Activated T-cell treated with anti-CD3 and anti-CD28 coated beads, Interleukin-2, amount 50 U/mL, for 24 hours (primary cell): Measurements from ENCODE around the gene MNAT1.

ENCODE experiments used
- DNase-seq: peaks from one replicate; pipeline ENCODE4 v3.0.0-alpha.2; 2020
- H3K27ac Mint-ChIP-seq: 2 replicates; pipeline ENCODE4 v1.8.0; 2020; ENCODE audit warnings: mild to moderate bottlenecking, mixed read lengths
- H3K27me3 Mint-ChIP-seq: 2 replicates; pipeline ENCODE4 v1.8.0; 2020; ENCODE audit warnings: mixed read lengths
- H3K36me3 Mint-ChIP-seq: 2 replicates; pipeline ENCODE4 v1.8.0; 2020; ENCODE audit warnings: low read depth, mixed read lengths
- H3K4me1 Mint-ChIP-seq: 2 replicates; pipeline ENCODE4 v1.8.0; 2020; ENCODE audit warnings: low read depth, mixed read lengths
- H3K4me3 Mint-ChIP-seq: 2 replicates; pipeline ENCODE4 v1.8.0; 2020; ENCODE audit warnings: mild to moderate bottlenecking, moderate library complexity, mixed read lengths
- H3K9me3 Mint-ChIP-seq: 2 replicates; pipeline ENCODE4 v1.8.0; 2020; ENCODE audit warnings: mixed read lengths

Gene MNAT1

DNA sequence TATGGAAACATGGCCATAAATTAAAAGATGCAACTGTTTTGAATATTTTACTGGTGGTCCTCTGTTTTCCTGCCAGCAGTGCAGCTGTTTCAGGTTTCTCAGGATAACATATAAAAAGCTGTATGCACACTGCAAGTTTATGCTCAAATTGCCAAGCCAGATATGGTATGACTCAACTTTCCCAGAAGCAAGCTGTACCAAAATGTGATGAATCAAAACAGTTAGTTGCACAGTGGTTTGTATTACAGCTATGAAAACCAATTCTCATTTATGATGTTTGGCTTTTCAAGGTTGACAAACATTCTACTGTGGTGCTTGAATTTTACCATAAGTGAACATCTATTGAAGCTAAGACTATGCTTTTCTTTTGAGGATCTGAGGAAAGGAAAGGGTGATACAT lies 230.8 kb downstream of the MNAT1 start:
- no peak for DNase-seq
- Mint-ChIP-seq H3K36me3 (peaks cover 5% of the 10 kb centered on the region), H3K4me3 (no peak overlapping the region), H3K27ac (peak overlapping the region; percentile 79), H3K27me3 (no peaks in the 10 kb centered on the region), H3K9me3 (no peaks in the 10 kb centered on the region), H3K4me1 (peaks cover 12% of the 10 kb centered on the region)

DNA sequence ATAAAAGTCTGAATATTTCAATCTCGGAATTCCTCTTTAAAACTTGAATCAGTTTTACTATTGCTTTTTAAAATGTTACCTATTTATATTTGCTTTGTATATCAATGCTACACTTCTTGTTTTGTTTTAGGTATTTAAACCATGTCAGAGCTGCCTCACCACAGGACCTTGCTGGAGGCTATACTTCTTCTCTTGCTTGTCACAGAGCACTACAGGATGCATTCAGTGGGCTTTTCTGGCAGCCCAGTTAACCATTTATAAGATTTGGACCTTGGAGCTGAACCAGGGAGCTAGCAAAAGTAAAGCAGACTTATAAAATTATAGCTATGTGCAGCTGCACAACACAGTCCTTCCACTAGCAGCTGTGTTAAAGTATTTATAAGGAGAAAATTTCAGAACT lies 233.5 kb downstream of the MNAT1 start:
- no peak overlapping the region for H3K27ac Mint-ChIP-seq
- H3K27me3 Mint-ChIP-seq, result no peaks in the 10 kb centered on the region
- no peak for DNase-seq

GRCh38 chr14:60968671-60969070 lies 234.1 kb downstream of the MNAT1 start:
- DNase-seq, result no peak
- peaks cover 14% of the 10 kb centered on the region for H3K4me1 Mint-ChIP-seq
- no peaks in the 10 kb centered on the region for H3K27me3 Mint-ChIP-seq
- H3K36me3 Mint-ChIP-seq, result peaks cover 32% of the 10 kb centered on the region
- no peak overlapping the region for H3K27ac Mint-ChIP-seq
- H3K4me3 Mint-ChIP-seq, result no peak overlapping the region
- H3K9me3 Mint-ChIP-seq, result no peaks in the 10 kb centered on the region

More for the DNA sequence above, 233.5 kb downstream of the MNAT1 start:
- peaks cover 26% of the 10 kb centered on the region for H3K36me3 Mint-ChIP-seq
- no peak overlapping the region for H3K4me3 Mint-ChIP-seq
- H3K4me1 Mint-ChIP-seq, result peaks cover 12% of the 10 kb centered on the region
- H3K9me3 Mint-ChIP-seq, result no peaks in the 10 kb centered on the region

DNA sequence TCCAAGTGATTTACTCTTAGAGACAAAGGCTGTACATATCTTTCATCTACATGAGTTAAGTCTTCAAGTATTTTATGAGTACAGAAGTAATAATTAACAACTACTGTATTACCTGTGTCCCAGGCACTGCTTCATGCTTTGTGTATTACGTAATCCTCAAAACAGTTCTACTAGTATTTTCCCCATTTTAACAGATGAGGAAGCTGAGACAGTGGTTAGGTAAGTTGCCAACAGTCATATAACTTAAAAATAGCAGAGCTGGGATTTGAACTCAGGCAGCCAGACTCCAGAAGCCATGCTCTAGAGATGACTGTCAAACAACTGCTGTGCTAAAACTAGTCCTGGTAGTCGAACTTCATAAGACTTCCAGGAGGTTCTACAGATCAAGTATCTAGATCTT lies 235.6 kb downstream of the MNAT1 start:
- H3K27ac Mint-ChIP-seq, result no peak overlapping the region
- H3K4me3 Mint-ChIP-seq, result no peak overlapping the region
- peaks cover 38% of the 10 kb centered on the region for H3K36me3 Mint-ChIP-seq
- H3K4me1 Mint-ChIP-seq, result peaks cover 14% of the 10 kb centered on the region
- no peak for DNase-seq
- H3K27me3 Mint-ChIP-seq, result no peaks in the 10 kb centered on the region
- no peaks in the 10 kb centered on the region for H3K9me3 Mint-ChIP-seq

- Mint-ChIP-seq H3K36me3 (peaks cover 36% of the 10 kb centered on the region), H3K4me3 (no peak overlapping the region), H3K27ac (no peak overlapping the region), H3K27me3 (no peaks in the 10 kb centered on the region), H3K9me3 (no peaks in the 10 kb centered on the region), H3K4me1 (peaks cover 15% of the 10 kb centered on the region)
- DNase-seq, result no peak
These were observed 236.7 kb downstream of the MNAT1 start for GRCh38 chr14:60971271-60971670.

DNA sequence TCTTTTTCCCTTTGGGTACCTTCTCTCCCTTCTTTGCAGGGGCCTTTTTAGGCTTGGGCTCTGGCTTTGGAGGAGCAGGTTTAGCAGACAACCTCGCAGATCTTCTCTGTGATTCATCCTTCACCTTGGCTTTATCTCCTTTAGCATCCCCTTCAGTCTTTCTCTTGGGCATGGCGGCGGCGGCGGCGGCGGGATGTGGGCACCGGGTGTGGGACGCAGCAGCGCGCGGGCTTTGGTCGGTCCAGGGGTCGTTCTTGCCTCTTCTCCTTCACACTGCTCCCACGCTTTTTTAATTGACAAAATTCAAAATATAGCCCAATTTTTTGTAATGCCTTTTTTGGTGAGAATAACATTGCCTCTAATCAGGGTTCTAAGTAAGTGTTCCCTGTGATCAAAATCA lies 237.7 kb downstream of the MNAT1 start:
- H3K4me3 Mint-ChIP-seq, result no peak overlapping the region
- H3K4me1 Mint-ChIP-seq, result peaks cover 24% of the 10 kb centered on the region
- H3K36me3 Mint-ChIP-seq, result peaks cover 36% of the 10 kb centered on the region
- H3K27me3 Mint-ChIP-seq, result no peaks in the 10 kb centered on the region
- no peak for DNase-seq
- H3K27ac Mint-ChIP-seq, result no peak overlapping the region
- H3K9me3 Mint-ChIP-seq, result no peaks in the 10 kb centered on the region

DNA sequence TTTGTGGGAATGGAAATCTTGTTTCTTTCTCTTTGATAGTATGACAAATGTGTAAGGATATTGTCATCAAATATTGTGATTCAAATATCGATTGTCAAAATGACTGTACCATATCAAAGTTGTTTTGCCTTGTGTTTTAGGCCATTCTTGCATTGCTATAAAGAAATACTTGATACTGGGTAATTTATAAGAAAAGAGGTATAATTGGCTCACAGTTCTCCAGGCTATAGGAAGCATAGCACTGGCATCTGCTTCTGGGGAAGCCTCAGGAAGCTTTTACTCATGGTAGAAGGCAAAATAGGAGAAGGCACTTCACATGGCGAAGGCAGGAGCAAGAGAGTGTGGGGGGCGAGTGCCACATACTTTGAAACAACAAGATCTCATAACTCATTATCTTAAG lies 238.5 kb downstream of the MNAT1 start:
- Mint-ChIP-seq H3K9me3 (no peaks in the 10 kb centered on the region), H3K36me3 (peaks cover 36% of the 10 kb centered on the region), H3K4me3 (no peak overlapping the region), H3K27ac (no peak overlapping the region), H3K27me3 (no peaks in the 10 kb centered on the region), H3K4me1 (peaks cover 32% of the 10 kb centered on the region)
- no peak for DNase-seq

DNA sequence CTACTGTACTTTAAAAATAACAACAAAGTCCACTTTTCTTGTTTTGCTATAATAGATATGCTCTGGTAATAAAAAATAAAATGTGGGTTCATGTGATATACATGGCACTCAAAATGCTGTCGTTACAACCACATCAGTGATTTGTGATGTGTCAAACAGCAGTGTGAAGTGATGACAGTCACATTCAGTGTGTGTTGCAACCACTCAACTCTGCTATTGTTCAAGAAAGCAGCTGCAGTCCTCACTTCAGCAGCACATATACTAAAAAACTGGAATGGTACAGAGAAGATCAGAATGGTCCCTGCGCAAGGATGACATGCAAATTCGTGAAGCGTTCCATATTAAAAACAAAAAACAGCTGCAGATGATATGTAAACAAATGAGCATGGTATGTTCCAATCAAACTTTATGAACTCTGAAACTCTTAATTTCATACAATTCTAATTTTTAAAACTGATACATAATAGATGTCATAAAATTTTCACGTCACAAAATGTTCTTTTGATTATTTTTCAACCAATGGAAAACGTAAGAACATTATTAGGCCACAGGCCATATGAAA lies 239.6 kb downstream of the MNAT1 start:
- H3K27ac Mint-ChIP-seq, result no peak overlapping the region
- peaks cover 36% of the 10 kb centered on the region for H3K36me3 Mint-ChIP-seq
- H3K4me3 Mint-ChIP-seq, result no peak overlapping the region
- no peaks in the 10 kb centered on the region for H3K9me3 Mint-ChIP-seq
- no peaks in the 10 kb centered on the region for H3K27me3 Mint-ChIP-seq
- peaks cover 32% of the 10 kb centered on the region for H3K4me1 Mint-ChIP-seq
- no peak for DNase-seq

DNA sequence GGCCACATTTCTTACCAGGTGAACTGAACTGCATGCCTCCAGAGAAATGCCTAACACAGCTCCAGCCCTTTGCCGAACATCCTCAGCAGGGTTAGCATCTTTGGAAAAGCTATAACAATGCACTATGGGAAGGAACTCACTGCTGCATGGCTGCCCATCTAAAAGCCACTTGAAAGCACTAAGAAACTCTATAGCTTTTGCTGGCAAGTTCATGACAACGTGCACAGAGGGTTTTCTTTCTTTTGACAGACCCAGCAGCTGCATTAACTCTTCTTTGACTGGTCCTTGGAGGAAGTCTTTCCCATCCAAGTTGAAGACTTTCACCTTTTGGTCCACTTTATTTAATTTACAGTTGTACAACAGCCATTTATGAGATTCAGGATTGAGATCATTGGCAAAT lies 241.0 kb downstream of the MNAT1 start:
- peaks cover 32% of the 10 kb centered on the region for H3K4me1 Mint-ChIP-seq
- no peak for DNase-seq
- no peak overlapping the region for H3K27ac Mint-ChIP-seq
- no peaks in the 10 kb centered on the region for H3K9me3 Mint-ChIP-seq
- H3K4me3 Mint-ChIP-seq, result no peak overlapping the region
- no peaks in the 10 kb centered on the region for H3K27me3 Mint-ChIP-seq
- peaks cover 36% of the 10 kb centered on the region for H3K36me3 Mint-ChIP-seq

- no peak for DNase-seq
- Mint-ChIP-seq H3K9me3 (no peaks in the 10 kb centered on the region), H3K27me3 (no peaks in the 10 kb centered on the region), H3K27ac (no peak overlapping the region), H3K4me1 (peaks cover 32% of the 10 kb centered on the region), H3K36me3 (peaks cover 17% of the 10 kb centered on the region), H3K4me3 (peak overlapping the region; percentile 2)
These were observed 243.3 kb downstream of the MNAT1 start for GRCh38 chr14:60977847-60978246.

GRCh38 chr14:60980811-60981632 lies 246.5 kb downstream of the MNAT1 start, which contains the start of the genes SLC38A6 and TRMT5:
Gene SLC38A6 (plus strand): TSS chr14:60981245. CDS start chr14:60981278, 33 bp downstream.
Gene TRMT5 (minus strand): TSS chr14:60981079. CDS start chr14:60980973, 106 bp downstream.
- H3K9me3 Mint-ChIP-seq, result no peaks in the 10 kb centered on the region
- peak; percentile 95 for DNase-seq
- peaks cover 15% of the 10 kb centered on the region for H3K36me3 Mint-ChIP-seq
- no peaks in the 10 kb centered on the region for H3K27me3 Mint-ChIP-seq
- H3K4me3 Mint-ChIP-seq, result no peak within 1 kb of the TSS
- H3K27ac Mint-ChIP-seq, result no peak within 1 kb of the TSS
- peaks cover 22% of the 10 kb centered on the region for H3K4me1 Mint-ChIP-seq

GRCh38 chr14:60981633-60982455 lies 247.3 kb downstream of the MNAT1 start:
- Mint-ChIP-seq H3K9me3 (no peaks in the 10 kb centered on the region), H3K36me3 (peaks cover 19% of the 10 kb centered on the region), H3K4me3 (no peak overlapping the region), H3K27me3 (no peaks in the 10 kb centered on the region), H3K27ac (no peak overlapping the region), H3K4me1 (peaks cover 15% of the 10 kb centered on the region)
- no peak for DNase-seq

DNA sequence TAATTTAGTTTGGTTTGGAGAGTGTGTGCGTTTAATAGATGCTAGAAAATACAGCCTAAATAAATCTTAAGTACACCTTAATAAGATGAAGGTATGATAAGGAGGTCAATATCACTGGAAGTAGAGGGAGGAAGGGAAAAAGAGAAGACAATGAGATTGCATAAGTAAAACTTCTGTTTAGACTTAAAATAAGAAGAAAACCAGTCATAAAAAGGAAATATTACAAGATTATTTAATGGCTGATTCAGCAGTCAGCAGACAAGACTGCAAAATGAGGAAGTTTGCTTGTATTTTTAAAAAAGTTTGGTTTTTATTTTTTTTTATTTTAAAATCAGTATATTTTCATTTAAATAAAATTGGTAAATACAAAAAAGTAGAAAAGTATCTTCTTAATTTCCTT lies 249.6 kb downstream of the MNAT1 start:
- H3K9me3 Mint-ChIP-seq, result no peaks in the 10 kb centered on the region

GRCh38 chr14:60986500-60986899 lies 251.9 kb downstream of the MNAT1 start:
- Mint-ChIP-seq H3K4me3 (no peak overlapping the region), H3K36me3 (peaks cover 26% of the 10 kb centered on the region)

More for the DNA sequence above, 249.6 kb downstream of the MNAT1 start:
- Mint-ChIP-seq H3K27me3 (no peaks in the 10 kb centered on the region), H3K36me3 (peaks cover 24% of the 10 kb centered on the region), H3K27ac (no peak overlapping the region), H3K4me1 (peaks cover 4% of the 10 kb centered on the region), H3K4me3 (no peak overlapping the region)
- no peak for DNase-seq

More at GRCh38 chr14:60986500-60986899, 251.9 kb downstream of the MNAT1 start:
- no peaks in the 10 kb centered on the region for H3K27me3 Mint-ChIP-seq
- H3K9me3 Mint-ChIP-seq, result no peaks in the 10 kb centered on the region
- no peak for DNase-seq
- H3K27ac Mint-ChIP-seq, result no peak overlapping the region
- H3K4me1 Mint-ChIP-seq, result peaks cover 4% of the 10 kb centered on the region
